Karpas-422 (cell line): ENCODE results near the gene LARGE1. TPM values are rescaled to one million over a fixed set of nuclear protein-coding genes. Genes with fewer than 3 reads are reported as not detected.
"Not testable (repeated sequence)": the region's sequence is repeated elsewhere in the genome, so short reads cannot be mapped to it uniquely, and the experiment has no call there.

Source experiments
- DNase-seq: peaks from one replicate; pipeline ENCODE4 v3.0.0-alpha.2; 2015
- H2AFZ ChIP-seq: fragments of 200-600 bp; sonication (generic); 2 replicates; pipeline ENCODE4 v1.6.1; 2014; ENCODE audit warnings: antibody characterized with exemption, low read length, mixed read lengths
- H3K27ac ChIP-seq: fragments of 200-600 bp; sonication (generic); 2 replicates; pipeline ENCODE4 v1.5.1; 2014; ENCODE audit warnings: mild to moderate bottlenecking, low read length, moderate library complexity
- H3K27me3 ChIP-seq: fragments of 200-600 bp; sonication (generic); 2 replicates; pipeline ENCODE4 v1.6.1; 2014; ENCODE audit warnings: low read length, mixed read lengths
- H3K36me3 ChIP-seq: fragments of 200-600 bp; sonication (generic); 2 replicates; pipeline ENCODE4 v1.6.1; 2014; ENCODE audit warnings: low read length, mixed read lengths; ENCODE audit not compliant: insufficient read depth
- H3K4me1 ChIP-seq: fragments of 200-600 bp; sonication (generic); 2 replicates; pipeline ENCODE4 v1.6.1; 2014; ENCODE audit warnings: mild to moderate bottlenecking, low read length, mixed read lengths
- H3K4me2 ChIP-seq: fragments of 200-600 bp; sonication (generic); 2 replicates; pipeline ENCODE4 v1.6.1; 2014; ENCODE audit warnings: low read length, low read depth, mild to moderate bottlenecking; ENCODE audit not compliant: poor library complexity, severe bottlenecking
- H3K4me3 ChIP-seq: fragments of 200-600 bp; sonication (generic); 2 replicates; pipeline ENCODE4 v1.5.1; 2014; ENCODE audit warnings: mild to moderate bottlenecking, antibody characterized with exemption, low read length, mixed read lengths
- H3K79me2 ChIP-seq: fragments of 200-600 bp; sonication (generic); 2 replicates; pipeline ENCODE4 v1.6.1; 2014; ENCODE audit warnings: mild to moderate bottlenecking, low read length, mixed read lengths
- H3K9ac ChIP-seq: fragments of 200-600 bp; sonication (generic); 2 replicates; pipeline ENCODE4 v1.6.0; 2014; ENCODE audit warnings: low read length
- H3K9me2 ChIP-seq: fragments of 200-600 bp; sonication (generic), shearing (Covaris generic); replicated peaks from 2 replicates; pipeline ENCODE4 v1.6.0; 2014; ENCODE audit warnings: mild to moderate bottlenecking, low read length, moderate library complexity; ENCODE audit not compliant: insufficient read depth
- H3K9me3 ChIP-seq: fragments of 300-700, 200-600 bp; sonication (generic); 2 replicates; pipeline ENCODE4 v1.6.1; 2014; ENCODE audit warnings: low read length, mixed read lengths
- H4K20me1 ChIP-seq: fragments of 200-600 bp; sonication (generic); 2 replicates; pipeline ENCODE4 v1.6.1; 2014; ENCODE audit warnings: mild to moderate bottlenecking, antibody characterized with exemption, low read length, low read depth; ENCODE audit not compliant: insufficient read depth
- total RNA-seq: library from RNA; depleted of rRNA; stranded (reverse); fragments of >200 nt; shearing (Covaris generic); gene quantifications from 2 replicates; pipeline ENCODE4 v1.2.3, GENCODE V29; 2014; ENCODE audit warnings: low replicate concordance

The LARGE1 gene
- total RNA-seq, 1 experiment from 2014 or later: 0.15 TPM

DNA sequence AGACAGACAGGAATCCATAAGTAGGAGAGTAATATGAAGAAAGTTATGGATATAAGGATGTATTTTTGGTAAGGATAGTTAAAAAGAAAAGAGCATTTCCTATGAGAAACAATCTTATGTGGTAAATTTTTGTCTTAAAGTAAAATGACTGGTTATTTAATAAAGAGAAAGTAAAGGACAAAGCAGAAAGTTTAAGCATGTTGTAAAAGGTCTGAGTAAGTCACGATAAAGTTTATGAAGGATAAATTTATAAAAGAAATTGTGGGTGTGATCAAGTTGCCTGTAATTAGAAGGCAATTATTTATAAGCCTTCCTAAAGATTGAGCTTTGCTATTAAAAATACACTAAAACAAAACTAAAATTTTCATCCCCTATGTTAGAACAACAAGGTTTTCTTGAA, 547.4 kb downstream of the LARGE1 start:
- H3K27me3 ChIP-seq: no peaks in the 10 kb centered on the region
- no peaks in the 10 kb centered on the region for H4K20me1 ChIP-seq
- H3K9me3 ChIP-seq: no peaks in the 10 kb centered on the region; the same call in 1 of the 2 replicates
- H3K9me2 ChIP-seq: no peaks in the 10 kb centered on the region
- H3K27ac ChIP-seq: no peak overlapping the region
- H3K4me2 ChIP-seq: no peak overlapping the region
- no peaks in the 10 kb centered on the region for H3K36me3 ChIP-seq
- DNase-seq: no peak
- no peaks in the 10 kb centered on the region for H3K4me1 ChIP-seq
- H2AFZ ChIP-seq: no peak overlapping the region
- no peak overlapping the region for H3K9ac ChIP-seq
- H3K4me3 ChIP-seq: no peak overlapping the region
- H3K79me2 ChIP-seq: no peaks in the 10 kb centered on the region

- not testable (repeated sequence) for H3K9me2 ChIP-seq, H3K9ac ChIP-seq
These were observed 557.0 kb downstream of the LARGE1 start for GRCh38 chr22:33363256-33363655.

DNA sequence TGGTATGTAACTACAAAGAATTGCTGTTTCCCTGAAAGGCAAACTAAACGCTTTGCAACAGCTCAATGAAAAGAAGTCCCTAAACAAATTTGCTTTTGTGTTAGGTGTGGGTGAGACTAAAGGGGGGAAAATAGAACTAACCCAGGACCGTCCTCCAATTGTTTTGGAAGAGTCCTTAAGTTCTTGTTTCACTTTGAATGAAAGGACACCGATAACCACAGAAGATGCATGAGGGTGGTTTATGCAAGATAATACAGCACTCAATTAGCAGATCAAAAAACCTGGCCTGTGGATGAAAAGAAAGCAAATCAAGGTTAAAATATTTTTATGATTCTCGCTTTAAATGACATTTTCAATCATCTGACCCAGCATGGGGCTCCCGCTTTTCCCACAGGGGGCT, 557.6 kb downstream of the LARGE1 start:
- DNase-seq: no peak
- Histone ChIP-seq H4K20me1 (no peaks in the 10 kb centered on the region), H2AFZ (no peak overlapping the region), H3K9me3 (no peaks in the 10 kb centered on the region), H3K9me2 (no peaks in the 10 kb centered on the region), H3K27ac (no peak overlapping the region), H3K9ac (no peak overlapping the region), H3K4me1 (no peaks in the 10 kb centered on the region), H3K27me3 (no peaks in the 10 kb centered on the region), H3K4me3 (no peak overlapping the region), H3K4me2 (no peak overlapping the region), H3K36me3 (no peaks in the 10 kb centered on the region), H3K79me2 (no peaks in the 10 kb centered on the region)

More at GRCh38 chr22:33363256-33363655, 557.0 kb downstream of the LARGE1 start:
- H4K20me1 ChIP-seq, H2AFZ ChIP-seq, DNase-seq, H3K27ac ChIP-seq, H3K9me3 ChIP-seq, H3K4me2 ChIP-seq, H3K27me3 ChIP-seq, H3K4me3 ChIP-seq, H3K79me2 ChIP-seq, H3K4me1 ChIP-seq, H3K36me3 ChIP-seq: not testable (repeated sequence)

DNA sequence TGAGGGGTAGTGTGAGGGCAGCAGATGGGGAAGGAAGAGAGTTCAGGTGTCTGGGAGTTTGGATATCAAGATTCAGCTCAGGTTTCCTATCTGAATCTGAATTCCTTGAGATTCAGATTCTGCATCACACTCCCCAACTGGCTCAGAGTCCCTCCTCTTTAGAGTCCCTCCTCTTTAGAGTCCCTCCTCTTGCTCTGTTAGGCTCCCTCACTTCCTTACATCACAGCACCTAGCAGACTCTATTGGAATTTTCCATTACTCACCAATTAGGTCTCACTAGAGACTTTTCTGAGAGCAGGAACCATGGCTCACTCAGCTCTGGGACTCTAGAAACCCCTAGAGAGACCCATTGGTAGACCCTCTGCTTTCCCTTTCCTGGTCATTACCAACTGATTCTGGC, 558.7 kb downstream of the LARGE1 start:
- Histone ChIP-seq H3K36me3 (no peaks in the 10 kb centered on the region), H3K79me2 (no peaks in the 10 kb centered on the region), H3K27ac (no peak overlapping the region), H3K9me2 (no peaks in the 10 kb centered on the region), H4K20me1 (no peaks in the 10 kb centered on the region), H3K27me3 (no peaks in the 10 kb centered on the region), H2AFZ (no peak overlapping the region), H3K9ac (no peak overlapping the region), H3K4me2 (no peak overlapping the region), H3K4me3 (no peak overlapping the region), H3K9me3 (no peaks in the 10 kb centered on the region), H3K4me1 (no peaks in the 10 kb centered on the region)
- no peak for DNase-seq

DNA sequence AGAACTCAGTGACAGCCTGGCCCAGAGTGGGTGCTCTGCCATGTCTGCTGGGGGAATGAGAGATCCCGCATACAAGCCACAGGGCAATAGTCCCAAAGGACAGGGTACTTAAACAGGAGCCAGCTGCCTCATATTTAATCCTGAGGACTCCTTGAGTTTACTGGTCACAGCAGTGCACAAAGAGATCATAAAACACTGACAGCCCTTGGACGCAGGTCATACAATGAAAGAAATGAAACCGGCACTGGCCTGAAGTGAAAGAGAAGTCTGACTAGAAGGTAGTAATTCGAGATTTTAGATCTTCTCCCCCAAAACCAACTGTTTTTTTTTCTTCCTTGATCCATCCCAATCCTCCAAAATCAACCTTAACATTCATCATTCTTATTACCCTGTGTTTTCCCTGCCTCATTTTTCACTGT, 562.3 kb downstream of the LARGE1 start:
- no peaks in the 10 kb centered on the region for H3K27me3 ChIP-seq
- no peaks in the 10 kb centered on the region for H3K9me2 ChIP-seq
- no peak overlapping the region for H3K27ac ChIP-seq
- H2AFZ ChIP-seq: no peak overlapping the region
- no peaks in the 10 kb centered on the region for H3K4me1 ChIP-seq
- no peaks in the 10 kb centered on the region for H3K36me3 ChIP-seq
- no peak for DNase-seq
- no peaks in the 10 kb centered on the region for H4K20me1 ChIP-seq
- H3K9ac ChIP-seq: no peak overlapping the region
- no peaks in the 10 kb centered on the region for H3K9me3 ChIP-seq
- H3K79me2 ChIP-seq: no peaks in the 10 kb centered on the region
- H3K4me2 ChIP-seq: no peak overlapping the region
- no peak overlapping the region for H3K4me3 ChIP-seq

- H2AFZ ChIP-seq: no peak overlapping the region
- no peaks in the 10 kb centered on the region for H3K79me2 ChIP-seq
- DNase-seq: no peak
- H4K20me1 ChIP-seq: no peaks in the 10 kb centered on the region
- no peak overlapping the region for H3K4me2 ChIP-seq
- no peaks in the 10 kb centered on the region for H3K27me3 ChIP-seq
- no peaks in the 10 kb centered on the region for H3K9me3 ChIP-seq
- no peaks in the 10 kb centered on the region; the same call in 1 of the 2 replicates for H3K9me2 ChIP-seq
- H3K4me1 ChIP-seq: no peaks in the 10 kb centered on the region
- H3K36me3 ChIP-seq: no peaks in the 10 kb centered on the region
- H3K9ac ChIP-seq: no peak overlapping the region
- no peak overlapping the region for H3K27ac ChIP-seq
- no peak overlapping the region for H3K4me3 ChIP-seq
These were observed 565.3 kb downstream of the LARGE1 start for GRCh38 chr22:33354928-33355327.

DNA sequence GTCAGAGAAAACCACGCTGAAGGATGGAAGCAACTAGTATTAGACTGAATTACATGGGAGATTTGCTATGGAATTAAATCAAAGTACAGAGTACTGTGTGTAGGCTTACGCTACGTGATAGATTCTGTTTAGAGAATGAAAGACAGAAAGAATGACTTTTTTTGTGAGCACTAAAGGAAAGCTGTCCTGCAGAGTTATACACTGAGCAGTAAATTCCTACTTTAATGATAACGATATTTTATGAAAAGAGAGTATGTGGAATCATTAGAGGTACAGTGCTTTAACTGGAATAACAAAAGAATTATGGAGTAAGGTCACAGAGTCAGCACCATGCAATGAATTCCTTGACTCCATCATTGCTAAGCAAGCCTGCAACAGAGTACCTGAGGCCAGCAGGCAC, 566.8 kb downstream of the LARGE1 start:
- Histone ChIP-seq H3K9me2 (no peaks in the 10 kb centered on the region; the same call in 1 of the 2 replicates), H3K27ac (no peak overlapping the region), H3K9ac (no peak overlapping the region), H3K4me2 (no peak overlapping the region), H3K9me3 (no peaks in the 10 kb centered on the region), H3K4me1 (no peaks in the 10 kb centered on the region), H3K36me3 (no peaks in the 10 kb centered on the region), H3K27me3 (no peaks in the 10 kb centered on the region), H4K20me1 (no peaks in the 10 kb centered on the region), H3K79me2 (no peaks in the 10 kb centered on the region), H2AFZ (no peak overlapping the region), H3K4me3 (no peak overlapping the region)
- no peak for DNase-seq

- no peaks in the 10 kb centered on the region for H4K20me1 ChIP-seq
- no peaks in the 10 kb centered on the region for H3K27me3 ChIP-seq
- DNase-seq: no peak
- no peak overlapping the region for H3K4me3 ChIP-seq
- no peaks in the 10 kb centered on the region for H3K4me1 ChIP-seq
- no peaks in the 10 kb centered on the region for H3K36me3 ChIP-seq
- no peaks in the 10 kb centered on the region for H3K9me3 ChIP-seq
- H3K4me2 ChIP-seq: no peak overlapping the region
- no peak overlapping the region for H2AFZ ChIP-seq
- no peaks in the 10 kb centered on the region; the same call in 1 of the 2 replicates for H3K9me2 ChIP-seq
- no peak overlapping the region for H3K27ac ChIP-seq
- H3K9ac ChIP-seq: no peak overlapping the region
- no peaks in the 10 kb centered on the region for H3K79me2 ChIP-seq
These were observed 567.5 kb downstream of the LARGE1 start for GRCh38 chr22:33352768-33353167.

DNA sequence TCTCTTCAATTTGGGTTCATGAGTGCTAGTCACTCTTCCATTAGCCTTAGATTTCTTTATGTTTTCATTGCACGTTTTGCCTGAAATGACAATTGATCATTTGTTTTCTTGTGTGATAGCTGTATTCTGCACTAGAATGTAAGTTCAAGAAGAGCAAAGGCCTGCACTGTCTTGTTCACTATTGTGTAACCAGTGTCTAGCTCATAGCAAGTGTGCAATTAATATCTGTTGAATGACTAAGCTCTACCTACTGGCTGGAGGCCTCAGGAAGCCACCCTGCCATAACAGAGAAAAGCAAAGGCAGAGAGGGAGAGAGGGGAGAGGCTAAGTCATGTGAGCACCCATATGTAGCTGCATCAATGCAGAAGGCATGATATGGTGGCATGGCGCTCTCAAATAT, 569.3 kb downstream of the LARGE1 start:
- H3K4me2 ChIP-seq: no peak overlapping the region
- no peaks in the 10 kb centered on the region for H3K27me3 ChIP-seq
- no peak overlapping the region for H3K9ac ChIP-seq
- H4K20me1 ChIP-seq: no peaks in the 10 kb centered on the region
- H2AFZ ChIP-seq: no peak overlapping the region
- no peaks in the 10 kb centered on the region for H3K36me3 ChIP-seq
- no peaks in the 10 kb centered on the region; the same call in 1 of the 2 replicates for H3K9me2 ChIP-seq
- no peaks in the 10 kb centered on the region for H3K9me3 ChIP-seq
- H3K4me3 ChIP-seq: no peak overlapping the region
- no peak overlapping the region for H3K27ac ChIP-seq
- no peak for DNase-seq
- H3K4me1 ChIP-seq: no peaks in the 10 kb centered on the region
- H3K79me2 ChIP-seq: no peaks in the 10 kb centered on the region
